HG03354 (cell line): Measurements from ENCODE around the gene PBX1.

Source experiments
- ATAC-seq: cut with Tn5 transposase; IDR thresholded peaks from one replicate; pipeline ENCODE4 v1.9.1; 2021; ENCODE audit warnings: mild to moderate bottlenecking; ENCODE audit not compliant: unreplicated experiment, poor library complexity, severe bottlenecking

PBX1 gene

DNA sequence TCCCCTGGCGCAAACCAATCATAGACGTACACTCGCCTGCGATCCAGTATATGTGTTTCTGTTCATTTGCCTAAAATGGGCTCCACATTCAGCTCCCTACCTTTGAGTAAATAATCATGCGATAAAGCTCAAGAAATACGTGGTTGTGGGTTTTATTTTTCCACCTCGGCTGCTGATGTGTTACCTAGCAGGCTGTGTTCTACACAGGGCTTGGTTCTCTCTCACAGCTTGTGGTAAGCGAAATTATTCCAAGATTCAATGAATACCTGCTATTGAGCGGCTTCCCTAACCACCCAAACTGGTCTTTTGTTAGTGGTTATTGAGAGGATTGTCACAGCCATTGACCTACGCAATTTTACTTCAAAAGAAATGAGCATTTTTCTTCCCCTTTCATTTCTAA lies 180.2 kb downstream of the PBX1 start:
- no peak for ATAC-seq

- no peak for ATAC-seq
Observed at GRCh38 chr1:164740000-164740526, 181.1 kb downstream of the PBX1 start.

DNA sequence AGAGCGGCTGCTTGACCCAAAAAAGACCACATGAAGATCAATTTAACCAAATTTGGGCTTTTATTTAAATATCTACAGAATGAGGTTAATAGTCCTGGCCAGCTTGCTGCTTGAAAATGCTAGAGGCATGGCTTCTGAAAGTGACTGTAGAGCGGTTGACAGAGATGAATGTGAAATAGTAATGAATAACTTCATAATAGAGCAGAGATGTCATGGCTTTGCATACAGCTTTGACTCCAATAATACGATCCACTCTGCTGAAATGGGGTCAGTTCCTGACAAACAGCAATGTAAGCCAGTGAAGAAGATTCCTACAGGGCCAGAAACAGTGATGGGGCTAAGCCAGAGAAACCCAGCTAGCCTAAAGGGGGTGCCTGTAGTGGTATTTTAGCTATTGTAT lies 183.8 kb downstream of the PBX1 start:
- ATAC-seq: no peak

DNA sequence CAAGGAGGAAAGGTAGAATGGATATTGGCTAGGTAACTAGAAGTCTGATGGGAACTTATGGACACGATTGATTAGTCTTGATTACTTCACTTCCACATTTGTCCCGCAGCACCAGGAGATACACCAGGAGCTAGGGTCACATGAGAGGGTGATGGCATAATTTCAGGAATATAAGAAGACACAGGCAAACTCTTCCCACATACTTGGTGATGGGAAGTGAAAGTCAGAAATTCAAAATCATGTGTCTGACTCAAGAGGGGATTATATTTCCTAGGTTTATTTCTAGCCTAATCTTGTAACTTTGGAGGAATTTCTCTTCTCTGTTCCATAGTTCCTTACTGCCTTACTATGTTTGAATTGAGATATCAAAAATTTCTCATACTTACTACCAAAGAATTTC lies 185.0 kb downstream of the PBX1 start:
- no peak for ATAC-seq

DNA sequence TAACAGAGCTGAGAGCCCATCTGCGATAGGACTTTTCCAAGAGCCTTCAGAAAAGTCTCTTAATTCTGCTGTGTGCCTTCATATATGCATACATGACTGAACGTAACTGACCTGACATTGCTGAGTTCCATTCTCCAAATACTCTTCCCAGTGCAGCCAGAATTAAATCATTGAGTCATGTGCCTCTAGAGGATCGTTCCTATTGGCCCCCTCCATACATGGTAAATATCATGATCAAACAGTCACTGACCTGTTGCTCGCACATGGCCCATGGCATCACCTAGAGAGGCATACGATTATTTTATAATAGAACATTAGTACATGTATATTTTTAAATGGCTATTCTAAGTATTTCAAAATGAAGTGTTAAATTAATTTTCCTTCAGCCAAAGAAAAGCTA lies 186.8 kb downstream of the PBX1 start:
- no peak for ATAC-seq

- no peak for ATAC-seq
Observed at GRCh38 chr1:164746632-164747031, 187.6 kb downstream of the PBX1 start.

DNA sequence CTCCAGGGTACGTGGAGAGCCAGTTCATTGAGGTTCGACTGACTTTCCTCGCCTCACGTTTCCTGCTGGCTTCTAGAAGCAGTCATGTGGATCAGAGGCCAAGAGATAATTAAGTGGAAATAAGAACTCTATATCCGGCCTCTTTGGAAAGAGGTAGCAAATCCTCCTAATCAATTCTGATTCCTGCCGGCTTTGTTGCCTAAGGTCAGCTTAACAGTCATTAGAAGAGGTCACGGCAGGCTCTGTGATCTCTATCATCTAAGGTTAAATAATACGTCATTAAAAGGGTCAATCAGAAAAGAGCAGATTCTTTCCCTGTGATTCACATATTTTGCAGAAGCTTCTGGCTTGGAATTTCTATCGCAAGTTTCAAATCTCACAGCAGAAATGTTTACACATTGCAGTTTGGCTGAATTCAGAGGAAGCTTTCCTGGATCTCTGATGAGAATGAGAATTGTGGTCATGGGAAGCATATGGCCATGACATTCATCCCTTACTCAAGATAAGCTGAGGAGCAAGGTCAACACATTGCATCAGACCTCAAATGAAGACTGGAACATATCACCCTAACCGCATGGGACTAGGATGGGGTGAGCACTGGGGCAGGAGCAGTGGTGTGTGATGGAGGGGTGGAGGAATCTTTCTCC lies 189.4 kb downstream of the PBX1 start:
- ATAC-seq: no peak

DNA sequence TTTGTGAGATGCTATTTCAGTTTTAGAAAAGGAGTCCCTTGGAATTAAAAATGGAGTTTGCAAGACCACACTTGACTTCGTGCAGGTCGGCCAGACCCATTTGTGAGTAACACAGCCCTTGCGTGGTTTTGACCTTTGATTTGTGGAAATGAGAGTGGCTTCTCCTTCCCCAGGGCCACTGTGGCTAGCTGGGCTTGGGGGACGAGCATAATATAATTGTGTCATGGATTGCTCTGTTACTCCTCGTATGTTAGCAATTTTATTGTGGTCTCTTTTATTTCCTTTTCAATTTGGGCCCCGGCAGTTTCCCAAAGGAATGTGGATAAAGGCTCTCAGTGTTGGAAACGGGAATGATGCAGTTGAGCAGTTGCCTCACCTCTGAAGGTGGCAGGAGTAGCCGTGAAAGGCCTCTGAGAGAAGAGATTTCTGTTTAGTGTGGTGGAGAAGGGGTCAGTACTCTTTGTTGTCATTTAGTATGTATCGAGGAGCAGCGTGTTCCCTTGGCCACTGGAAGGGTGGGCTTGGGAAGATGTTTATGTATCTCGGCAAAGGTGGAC lies 194.6 kb downstream of the PBX1 start:
- no peak for ATAC-seq

DNA sequence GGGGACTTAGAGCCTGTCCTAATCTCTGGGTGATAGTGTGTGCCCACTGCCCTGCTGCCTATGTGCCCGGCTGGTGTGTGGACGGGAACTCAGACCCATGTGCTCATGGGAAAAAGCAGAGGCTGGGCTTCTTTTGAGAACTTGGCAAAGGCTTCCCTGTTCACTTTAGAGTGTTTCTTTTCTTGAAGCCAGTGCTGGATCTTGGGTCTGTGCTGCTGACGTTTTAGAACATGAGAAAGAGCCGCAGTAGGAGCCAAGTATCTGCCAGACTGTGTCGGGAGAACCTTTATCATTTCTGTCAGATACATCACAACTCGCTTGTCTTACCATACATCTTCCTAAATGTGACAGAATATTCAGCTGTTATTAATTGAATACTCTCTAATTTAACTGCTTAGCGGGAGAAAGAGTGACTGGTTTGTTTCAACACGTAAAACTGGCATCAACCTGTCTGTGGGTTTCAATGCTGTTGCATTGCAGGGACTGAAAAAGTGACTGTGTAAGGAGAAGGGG lies 195.2 kb downstream of the PBX1 start:
- no peak for ATAC-seq

- no peak for ATAC-seq
Observed at GRCh38 chr1:164755690-164756089, 196.7 kb downstream of the PBX1 start.

DNA sequence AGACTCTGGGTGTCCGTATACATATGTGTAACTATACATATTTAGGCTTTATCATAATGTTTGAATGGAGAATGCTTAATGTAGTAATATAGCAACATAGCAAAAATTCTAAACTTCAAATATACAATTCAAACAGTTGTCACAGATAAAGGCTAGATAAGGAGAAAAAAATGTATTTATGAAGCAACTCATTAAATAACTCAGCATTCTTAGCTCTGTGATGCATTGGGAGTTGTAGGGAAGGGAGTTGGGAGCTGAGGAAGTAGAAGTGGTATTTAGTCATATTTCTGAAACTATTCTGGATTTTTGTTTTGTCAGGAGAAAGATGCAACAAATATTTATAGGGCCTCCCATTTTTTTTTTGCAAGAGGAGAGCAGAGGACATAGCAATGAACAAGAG lies 197.8 kb downstream of the PBX1 start:
- ATAC-seq: no peak

GRCh38 chr1:164757625-164758024 lies 198.6 kb downstream of the PBX1 start:
- ATAC-seq: no peak

GRCh38 chr1:164759144-164759920 lies 200.3 kb downstream of the PBX1 start:
- no peak for ATAC-seq

GRCh38 chr1:164759979-164760469 lies 201.0 kb downstream of the PBX1 start:
- no peak for ATAC-seq

- no peak for ATAC-seq
Observed at GRCh38 chr1:164760569-164760968, 201.6 kb downstream of the PBX1 start.

- no peak for ATAC-seq
Observed at GRCh38 chr1:164761009-164761408, 202.0 kb downstream of the PBX1 start.

GRCh38 chr1:164763098-164763497 lies 204.1 kb downstream of the PBX1 start:
- no peak for ATAC-seq

DNA sequence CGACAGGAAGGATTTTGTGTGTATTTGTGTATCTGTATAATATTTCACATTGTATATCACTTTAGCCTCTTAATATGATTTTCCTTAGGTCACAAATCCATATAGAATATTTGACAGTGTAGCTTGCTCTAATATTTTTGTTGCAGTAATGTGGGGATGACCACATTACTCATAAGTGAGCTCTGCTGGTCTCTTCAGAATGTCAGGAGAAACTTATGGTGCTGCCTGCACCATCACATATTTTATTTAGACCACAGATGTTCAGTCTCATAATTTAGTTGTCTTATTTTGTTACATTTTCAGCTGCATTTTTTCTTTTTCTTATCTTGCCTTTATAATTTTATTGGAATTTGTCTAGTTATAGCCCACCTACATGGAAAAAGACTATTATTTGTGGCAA lies 205.3 kb downstream of the PBX1 start:
- no peak for ATAC-seq

- no peak for ATAC-seq
Observed at GRCh38 chr1:164765557-164765956, 206.6 kb downstream of the PBX1 start.

DNA sequence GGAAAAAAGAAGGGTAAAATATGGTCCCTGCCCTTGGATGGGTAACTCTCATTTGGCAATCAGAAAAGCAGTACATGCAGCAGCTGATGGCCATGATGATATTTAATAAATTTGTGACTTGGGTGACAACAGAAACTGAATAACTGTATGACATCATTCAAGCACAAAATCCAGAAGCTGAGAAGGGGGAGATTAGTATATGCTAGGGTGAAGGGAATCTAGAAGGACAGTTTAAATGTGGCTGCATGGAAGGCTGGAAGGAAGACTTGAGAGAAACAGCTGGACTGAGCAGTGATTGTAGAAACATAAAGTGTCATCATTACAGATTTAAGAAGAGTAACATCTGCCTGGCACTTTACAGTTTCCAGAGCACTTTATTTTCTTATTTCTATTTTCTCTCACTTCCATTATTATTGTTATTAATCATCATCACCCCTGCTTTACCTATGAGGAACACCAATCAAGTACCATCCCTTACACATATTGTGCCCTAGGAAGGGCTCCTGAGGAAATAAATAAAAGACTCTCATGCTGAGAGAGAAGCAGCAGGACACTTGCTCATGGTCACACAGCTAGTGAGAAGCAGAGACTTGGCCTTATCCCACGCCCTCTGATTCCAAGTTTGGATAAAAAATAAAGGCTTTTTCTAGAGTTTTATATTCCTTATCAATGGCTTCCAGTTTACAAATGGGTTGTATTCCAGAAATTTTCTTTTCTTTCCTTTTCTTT lies 207.2 kb downstream of the PBX1 start:
- no peak for ATAC-seq
